NCI-H2107 treated with DMSO at 0.1 percent for 48 hours (cell line): Measurements from ENCODE around the gene MUC22.
"Not testable (repeated sequence)": the region's sequence is repeated elsewhere in the genome, so short reads cannot be mapped to it uniquely, and the experiment has no call there.

Experiments used
- DNase-seq: peaks from one replicate; lab custom pipeline; 2025; ENCODE audit not compliant: unreplicated experiment; lab: John Stamatoyannopoulos, UW

Gene MUC22

GRCh38 chr6:31010393-31011060 lies at the start of gene MUC22:
Gene MUC22 (plus strand): TSS chr6:31010474. CDS start chr6:31010707, 233 bp downstream.
- no peak for DNase-seq

- no peak for DNase-seq
These were observed 49.2 kb upstream of the MUC22 start for GRCh38 chr6:30960907-30961673.

GRCh38 chr6:30962716-30963115 lies 47.6 kb upstream of the MUC22 start:
- DNase-seq = no peak

GRCh38 chr6:30963641-30964040 lies 46.6 kb upstream of the MUC22 start:
- DNase-seq = no peak

GRCh38 chr6:30964075-30964474 lies 46.2 kb upstream of the MUC22 start:
- DNase-seq = no peak

GRCh38 chr6:30965140-30965601 lies 45.1 kb upstream of the MUC22 start:
- no peak for DNase-seq

GRCh38 chr6:30966154-30966553 lies 44.1 kb upstream of the MUC22 start:
- no peak for DNase-seq

- not testable (repeated sequence) for DNase-seq
These were observed 41.1 kb upstream of the MUC22 start for GRCh38 chr6:30969171-30969570.

- no peak for DNase-seq
These were observed 39.3 kb upstream of the MUC22 start for GRCh38 chr6:30970946-30971345.

- no peak for DNase-seq
These were observed 37.5 kb upstream of the MUC22 start for GRCh38 chr6:30972816-30973215.

- no peak for DNase-seq
These were observed 35.6 kb upstream of the MUC22 start for GRCh38 chr6:30974490-30975252.

GRCh38 chr6:30979141-30979540 lies 31.1 kb upstream of the MUC22 start:
- DNase-seq = no peak

- no peak for DNase-seq
These were observed 30.6 kb upstream of the MUC22 start for GRCh38 chr6:30979690-30980089.

- DNase-seq = no peak
These were observed 28.1 kb upstream of the MUC22 start for GRCh38 chr6:30981942-30982772.

GRCh38 chr6:30983439-30983838 lies 26.8 kb upstream of the MUC22 start, which contains the start of gene MUC21:
Gene MUC21 (plus strand): TSS chr6:30983718. CDS start chr6:30983959, 241 bp downstream.
- DNase-seq = no peak

- DNase-seq = no peak
These were observed 24.8 kb upstream of the MUC22 start for GRCh38 chr6:30985490-30985889.

GRCh38 chr6:30987304-30987703 lies 23.0 kb upstream of the MUC22 start:
- no peak for DNase-seq

GRCh38 chr6:30988209-30988825 lies 22.0 kb upstream of the MUC22 start:
- DNase-seq = no peak

GRCh38 chr6:30990422-30991086 lies 19.7 kb upstream of the MUC22 start:
- DNase-seq = no peak

- no peak for DNase-seq
These were observed 18.4 kb upstream of the MUC22 start for GRCh38 chr6:30991891-30992290.
